HCT116 (cell line): ENCODE data around the gene PACSIN2. TPM values are rescaled to one million over a fixed set of nuclear protein-coding genes. Genes with fewer than 3 reads are reported as not detected.

Experiments
- ATAC-seq: fragments of 200-7000 bp; cut with Tn5 transposase; 2 replicates; pipeline ENCODE4 v1.9.1; 2020; ENCODE audit warnings: mild to moderate bottlenecking, moderate library complexity
- BruUV-seq: library from RNA; stranded (reverse); fragments of 400-500 nt; replicated peaks from 2 replicates; lab custom pipeline; 2021; lab: Mats Ljungman, UMichigan
- CTCF ChIA-PET: fragments of 300-600 bp; sonication (Branson Sonifier 250); formaldehyde crosslinking; loops from one replicate; lab custom pipeline; 2021; ENCODE audit warnings: antibody characterized with exemption; lab: Charles Lee
- POLR2A ChIA-PET: fragments of 300-600, 350-600 bp; sonication (Branson Sonifier 250); formaldehyde crosslinking; loops from one replicate; lab custom pipeline; 2021; ENCODE audit warnings: antibody characterized with exemption; lab: Charles Lee
- RAD21 ChIA-PET, 2 experiments: fragments of 300-600 bp; sonication (Branson Sonifier 250); formaldehyde crosslinking; loops; one replicate each; lab custom pipeline; 2023; ENCODE audit warnings: low total read pairs in 2 of 2; ENCODE audit not compliant: uncharacterized antibody in 2 of 2, unreplicated experiment in 2 of 2, low non-redundant PET in 1 of 2; lab: Charles Lee
- DNase-seq: peaks from one replicate; pipeline ENCODE4 v3.0.0-alpha.2; 2010; ENCODE audit warnings: low read depth, low spot score
- H2AFZ ChIP-seq: fragments of 200-600 bp; shearing (Covaris generic), sonication (generic); 2 replicates; pipeline ENCODE4 v1.6.1; 2017; ENCODE audit warnings: low read depth, mixed run types, mixed read lengths, antibody characterized with exemption, low read length; ENCODE audit not compliant: poor library complexity, severe bottlenecking
- H3K27ac ChIP-seq: 2 replicates; pipeline ENCODE4 v1.5.1; 2012; ENCODE audit warnings: low read depth, low read length
- H3K27me3 ChIP-seq: fragments of 200-600 bp; sonication (generic); 2 replicates; pipeline ENCODE4 v1.6.1; 2016; ENCODE audit warnings: mixed run types, low read length, mixed read lengths; ENCODE audit not compliant: insufficient read depth
- H3K36me3 ChIP-seq, 2 experiments: fragments of 200-500 bp in 1 of 2; fragments of 200-600 bp in 1 of 2; sonication (Bioruptor generic) in 1 of 2; sonication (generic) in 1 of 2; 2 replicates each; pipeline versions ENCODE4 v1.5.1 to v1.6.1; 2014 to 2016; ENCODE audit warnings: low read length in 2 of 2, inconsistent platforms in 1 of 2, mixed read lengths in 1 of 2, mixed run types in 1 of 2; ENCODE audit not compliant: insufficient read depth in 2 of 2, control insufficient read depth in 1 of 2
- H3K4me1 ChIP-seq, 2 experiments: fragments of 200-600 bp in 1 of 2; sonication (generic) in 1 of 2; 2 replicates each; pipeline versions ENCODE4 v1.5.1 to v1.6.1; 2012 to 2017; ENCODE audit warnings: low read length in 2 of 2, inconsistent platforms in 1 of 2, mild to moderate bottlenecking in 1 of 2, mixed read lengths in 1 of 2, mixed run types in 1 of 2, moderate library complexity in 1 of 2; ENCODE audit not compliant: insufficient read depth in 2 of 2, control insufficient read depth in 1 of 2
- H3K4me2 ChIP-seq: fragments of 200-600 bp; sonication (generic); 2 replicates; pipeline ENCODE4 v1.6.1; 2017; ENCODE audit warnings: mixed run types, low read length, mixed read lengths
- H3K4me3 ChIP-seq, 2 experiments: fragments of 200-600 bp in 1 of 2; sonication (generic) in 1 of 2; replicated peaks in 1 of 2; 2 replicates each; pipeline ENCODE4 v1.5.1; 2011 to 2016; ENCODE audit warnings: low read length in 2 of 2, control low read depth in 1 of 2, low read depth in 1 of 2, mild to moderate bottlenecking in 1 of 2, mixed read lengths in 1 of 2, mixed run types in 1 of 2
- H3K79me2 ChIP-seq: fragments of 200-600 bp; sonication (generic); 2 replicates; pipeline ENCODE4 v1.6.1; 2017; ENCODE audit warnings: mild to moderate bottlenecking, mixed run types, low read length, moderate library complexity, mixed read lengths; ENCODE audit not compliant: insufficient read depth
- H3K9ac ChIP-seq: fragments of 200-600 bp; sonication (generic); 2 replicates; pipeline ENCODE4 v1.6.1; 2016; ENCODE audit warnings: low read length, mixed read lengths
- H3K9me2 ChIP-seq: fragments of 200-600 bp; sonication (generic), shearing (Covaris generic); 2 replicates; pipeline ENCODE4 v1.6.1; 2017; ENCODE audit warnings: mixed run types, mild to moderate bottlenecking, moderate library complexity; ENCODE audit not compliant: insufficient read depth
- H3K9me3 ChIP-seq, 2 experiments: fragments of 200-500 bp in 1 of 2; fragments of 200-600 bp in 1 of 2; sonication (Bioruptor generic) in 1 of 2; sonication (generic) in 1 of 2; 2 replicates each; pipeline ENCODE4 v1.6.1; 2014 to 2017; ENCODE audit warnings: low read length in 2 of 2, mixed read lengths in 2 of 2, inconsistent platforms in 1 of 2, low read depth in 1 of 2, mild to moderate bottlenecking in 1 of 2, mixed run types in 1 of 2, moderate library complexity in 1 of 2; ENCODE audit not compliant: control insufficient read depth in 1 of 2, insufficient read depth in 1 of 2
- H4K20me1 ChIP-seq: fragments of 200-600 bp; sonication (generic), shearing (Covaris generic); 2 replicates; pipeline ENCODE4 v1.6.1; 2017; ENCODE audit warnings: mixed run types, mild to moderate bottlenecking, moderate library complexity; ENCODE audit not compliant: insufficient read depth
- CEBPB ChIP-seq: IDR thresholded peaks from 2 replicates; pipeline ENCODE4 v1.6.1; 2012; ENCODE audit warnings: low read depth
- ELF1 ChIP-seq: IDR thresholded peaks from 2 replicates; pipeline ENCODE4 v1.6.1; 2012; ENCODE audit warnings: low read depth, borderline replicate concordance
- EZH2 ChIP-seq: fragments of 200-600 bp; sonication (generic); IDR thresholded peaks from 2 replicates; pipeline ENCODE4 v1.6.1; 2017; ENCODE audit warnings: antibody characterized with exemption, mixed run types
- JUND ChIP-seq: IDR thresholded peaks from 2 replicates; pipeline ENCODE4 v1.6.1; 2012
- MAX ChIP-seq: IDR thresholded peaks from 2 replicates; pipeline ENCODE4 v1.6.1; 2012
- SIN3A ChIP-seq: IDR thresholded peaks from 2 replicates; pipeline ENCODE4 v1.6.1; 2012; ENCODE audit warnings: low read depth
- SP1 ChIP-seq: IDR thresholded peaks from 2 replicates; pipeline ENCODE4 v1.6.1; 2012; ENCODE audit warnings: low read depth
- ZBTB33 ChIP-seq: IDR thresholded peaks from 2 replicates; pipeline ENCODE4 v1.6.1; 2011; ENCODE audit warnings: mild to moderate bottlenecking, low read length, moderate library complexity; ENCODE audit not compliant: insufficient replicate concordance; ENCODE audit errors: extremely low read depth
- ZFX ChIP-seq: fragments of 450-650 bp; IDR thresholded peaks from 2 replicates; pipeline ENCODE4 v1.6.1; 2017
- intact Hi-C: fragments of 100-400 bp; cut with micrococcal nuclease; formaldehyde crosslinking; loops from 2 replicates; pipeline ENCODE4 v1.10.0; 2022
- total RNA-seq: library from RNA; stranded (reverse); gene quantifications from one replicate; pipeline ENCODE4 v1.2.1, GENCODE V29; 2021; ENCODE audit not compliant: unreplicated experiment

Gene PACSIN2
- total RNA-seq, 1 experiment from 2014 or later: 48.2 TPM

DNA sequence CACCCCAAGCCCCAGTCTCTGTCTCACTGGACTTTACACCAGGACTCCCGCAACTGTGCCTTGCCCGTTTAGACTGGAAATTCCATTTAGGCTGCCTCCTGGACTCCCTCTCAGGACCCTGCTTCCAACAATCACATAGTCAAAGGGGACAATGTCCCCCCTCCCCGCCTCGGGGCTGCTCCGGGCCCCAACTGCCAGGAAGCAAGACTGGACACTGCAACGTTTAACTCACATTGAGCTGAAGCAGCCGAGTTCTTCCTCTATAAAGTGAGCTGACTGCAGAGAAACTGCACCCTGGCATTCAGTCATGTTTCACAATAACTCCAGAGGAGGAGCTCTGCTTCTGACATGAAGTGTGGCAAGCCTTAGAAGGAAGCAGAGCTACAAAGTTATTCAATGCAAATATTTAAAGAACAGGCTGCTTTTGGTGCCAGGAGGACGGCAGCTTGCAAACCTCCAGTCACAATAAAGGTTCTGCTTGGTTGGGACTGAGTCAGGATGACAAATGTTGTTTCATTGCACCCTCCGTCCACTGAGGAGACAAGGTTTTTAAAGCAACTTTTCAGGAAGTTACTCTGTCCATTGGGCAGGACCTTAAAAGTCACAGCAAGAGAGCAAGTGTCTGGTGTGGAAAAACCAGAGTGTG is 19.9 kb downstream of the PACSIN2 start:
- TF ChIP-seq ELF1 (no peak), SP1 (no peak), MAX (no peak), ZFX (no peak), SIN3A (no peak), ZBTB33 (no peak), EZH2 (no peak), JUND (no peak), CEBPB (no peak)
- BruUV-seq: no TSS peak
- H3K4me2 ChIP-seq: no peak overlapping the region
- no peak overlapping the region for H3K27ac ChIP-seq
- no peak overlapping the region for H3K9ac ChIP-seq
- RAD21 ChIA-PET: no interaction called here
- H3K36me3 ChIP-seq: no peaks in the 10 kb centered on the region
- POLR2A ChIA-PET: interaction anchor here (0.5 kb wide), 1 partner anchor 15 kb away, joined by 3 read pairs; no protein-coding TSS in a partner anchor
- peaks cover 90% of the 10 kb centered on the region for H3K79me2 ChIP-seq
- peaks cover 4% of the 10 kb centered on the region; the same call in 1 of the 2 replicates for H4K20me1 ChIP-seq
- intact Hi-C loops: no loop called here
- DNase-seq (no peak), ATAC-seq (no peak)
- peaks cover 20 to 48% of the 10 kb centered on the region in 2 experiments for H3K4me1 ChIP-seq
- no peak overlapping the region for H3K4me3 ChIP-seq
- CTCF ChIA-PET: no interaction called here
- no peak overlapping the region for H2AFZ ChIP-seq
- no peaks in the 10 kb centered on the region for H3K9me3 ChIP-seq
- H3K9me2 ChIP-seq: no peaks in the 10 kb centered on the region
- H3K27me3 ChIP-seq: no peaks in the 10 kb centered on the region
